Mesendoderm (in vitro differentiated cells): Measurements from ENCODE around the gene CFAP68.

Experiments
- DNase-seq: peaks from one replicate; pipeline ENCODE4 v3.0.0; 2013
- H2AK5ac ChIP-seq: 2 replicates; pipeline ENCODE4 v1.6.1; 2013; ENCODE audit warnings: low read length, inconsistent platforms
- H2BK120ac ChIP-seq: 2 replicates; pipeline ENCODE4 v1.6.1; 2013; ENCODE audit warnings: low read depth, mild to moderate bottlenecking, low read length, moderate library complexity, mixed read lengths
- H2BK15ac ChIP-seq: replicated peaks from 2 replicates; pipeline ENCODE4 v1.6.1; 2013; ENCODE audit warnings: low read depth, mild to moderate bottlenecking, moderate library complexity
- H2BK5ac ChIP-seq: 2 replicates; pipeline ENCODE4 v1.6.1; 2013; ENCODE audit warnings: low read length, inconsistent platforms
- H3K18ac ChIP-seq: 2 replicates; pipeline ENCODE4 v1.6.1; 2013; ENCODE audit warnings: mild to moderate bottlenecking, low read length, mixed read lengths
- H3K23ac ChIP-seq: one replicate; pipeline ENCODE4 v1.6.1; 2013; ENCODE audit warnings: low read length
- H3K27ac ChIP-seq: 2 replicates; pipeline ENCODE4 v1.5.1; 2013; ENCODE audit warnings: low read depth, mild to moderate bottlenecking, inconsistent platforms, low read length, moderate library complexity
- H3K27me3 ChIP-seq: 2 replicates; pipeline ENCODE4 v1.6.1; 2013; ENCODE audit warnings: low read length, control low read depth, mild to moderate bottlenecking, inconsistent platforms; ENCODE audit not compliant: insufficient read depth, poor library complexity
- H3K36me3 ChIP-seq: 2 replicates; pipeline ENCODE4 v1.6.1; 2013; ENCODE audit warnings: low read length, inconsistent platforms; ENCODE audit not compliant: control insufficient read depth, insufficient read depth
- H3K4ac ChIP-seq: one replicate; pipeline ENCODE4 v1.6.1; 2013; ENCODE audit warnings: low read depth, mild to moderate bottlenecking, low read length, moderate library complexity
- H3K4me1 ChIP-seq: 2 replicates; pipeline ENCODE4 v1.6.1; 2013; ENCODE audit warnings: low read depth, low read length, inconsistent platforms; ENCODE audit not compliant: control insufficient read depth
- H3K4me2 ChIP-seq: 2 replicates; pipeline ENCODE4 v1.6.1; 2013; ENCODE audit warnings: low read length
- H3K4me3 ChIP-seq: 2 replicates; pipeline ENCODE4 v1.5.1; 2013; ENCODE audit warnings: mild to moderate bottlenecking, low read length
- H3K56ac ChIP-seq: one replicate; pipeline ENCODE4 v1.6.1; 2013; ENCODE audit warnings: low read length
- H3K79me1 ChIP-seq: 2 replicates; pipeline ENCODE4 v1.6.1; 2013; ENCODE audit warnings: low read length, inconsistent platforms
- H3K79me2 ChIP-seq: 2 replicates; pipeline ENCODE4 v1.6.1; 2013; ENCODE audit warnings: mild to moderate bottlenecking, low read length; ENCODE audit not compliant: control insufficient read depth, insufficient read depth
- H3K9ac ChIP-seq: 2 replicates; pipeline ENCODE4 v1.6.1; 2013; ENCODE audit warnings: low read length, inconsistent platforms
- H4K5ac ChIP-seq: one replicate; pipeline ENCODE4 v1.6.1; 2013; ENCODE audit warnings: low read length
- H4K8ac ChIP-seq: one replicate; pipeline ENCODE4 v1.6.1; 2013; ENCODE audit warnings: low read depth, mild to moderate bottlenecking, control low read depth, low read length, moderate library complexity
- WGBS: extraction: QIAGEN DNeasy Blood & Tissue Kit; methylation state at CpG from one replicate; pipeline ENCODE4 v1.1.7; 2013; ENCODE audit warnings: low lambda C conversion rate, missing lambda C conversion rate; ENCODE audit not compliant: insufficient coverage; ENCODE audit errors: extremely low coverage; 5-methylcytosine and 5-hydroxymethylcytosine counted together

The CFAP68 gene

GRCh38 chr11:111910676-111911562, 31.6 kb downstream of the CFAP68 start:
- no peak overlapping the region for H3K56ac ChIP-seq
- DNase-seq, result no peak
- H3K27ac ChIP-seq, result no peak overlapping the region
- H3K36me3 ChIP-seq, result no peaks in the 10 kb centered on the region
- no peak overlapping the region for H2BK120ac ChIP-seq
- no peaks in the 10 kb centered on the region for H3K27me3 ChIP-seq
- no peak overlapping the region for H3K4me3 ChIP-seq
- no peak overlapping the region for H4K5ac ChIP-seq
- no peak overlapping the region for H3K18ac ChIP-seq
- H3K9ac ChIP-seq, result no peak overlapping the region
- no peak overlapping the region for H2AK5ac ChIP-seq
- peak overlapping the region; percentile 28 for H4K8ac ChIP-seq
- no peaks in the 10 kb centered on the region for H3K79me2 ChIP-seq
- H3K4me1 ChIP-seq, result peaks cover 24% of the 10 kb centered on the region
- WGBS, result no CpG with 5 or more reads among the region's 9 CpGs
- H3K4ac ChIP-seq, result no peak overlapping the region
- no peak overlapping the region for H3K23ac ChIP-seq
- H3K4me2 ChIP-seq, result no peak overlapping the region
- H2BK15ac ChIP-seq, result no peak overlapping the region
- no peaks in the 10 kb centered on the region for H3K79me1 ChIP-seq
- H2BK5ac ChIP-seq, result no peak overlapping the region

GRCh38 chr11:111911563-111912401, 32.4 kb downstream of the CFAP68 start, which contains the start of gene CRYAB:
Gene CRYAB (minus strand): TSS chr11:111911770. CDS start chr11:111911724, 46 bp downstream.
- peak within 1 kb of the TSS; percentile 28 for H4K8ac ChIP-seq
- H4K5ac ChIP-seq, result peak within 1 kb of the TSS; percentile 71
- H3K4ac ChIP-seq, result no peak within 1 kb of the TSS
- no peak within 1 kb of the TSS for H3K9ac ChIP-seq
- no peaks in the 10 kb centered on the region for H3K79me2 ChIP-seq
- no peaks in the 10 kb centered on the region for H3K27me3 ChIP-seq
- no peak within 1 kb of the TSS for H3K27ac ChIP-seq
- H2AK5ac ChIP-seq, result no peak within 1 kb of the TSS
- H3K79me1 ChIP-seq, result no peaks in the 10 kb centered on the region
- H3K4me1 ChIP-seq, result peaks cover 24% of the 10 kb centered on the region
- H3K18ac ChIP-seq, result peak within 1 kb of the TSS; percentile 7
- H3K4me2 ChIP-seq, result no peak within 1 kb of the TSS
- no peak within 1 kb of the TSS for H2BK120ac ChIP-seq
- H2BK5ac ChIP-seq, result no peak within 1 kb of the TSS
- no peaks in the 10 kb centered on the region for H3K36me3 ChIP-seq
- peak; percentile 62 for DNase-seq
- no peak within 1 kb of the TSS for H3K4me3 ChIP-seq
- no peak within 1 kb of the TSS for H3K23ac ChIP-seq
- no CpG with 5 or more reads among the region's 17 CpGs for WGBS
- H3K56ac ChIP-seq, result peak within 1 kb of the TSS; percentile 60
- H2BK15ac ChIP-seq, result no peak within 1 kb of the TSS

GRCh38 chr11:111912535-111912934, 33.2 kb downstream of the CFAP68 start, which contains the start of gene HSPB2:
Gene HSPB2 (plus strand): TSS chr11:111912734. CDS start chr11:111912830, 96 bp downstream.
- Histone ChIP-seq H4K5ac (peak within 1 kb of the TSS; percentile 71), H3K4me2 (no peak within 1 kb of the TSS), H3K4me3 (no peak within 1 kb of the TSS), H3K27ac (no peak within 1 kb of the TSS), H2BK120ac (no peak within 1 kb of the TSS), H3K79me1 (no peaks in the 10 kb centered on the region), H2BK5ac (no peak within 1 kb of the TSS), H3K23ac (no peak within 1 kb of the TSS), H3K27me3 (no peaks in the 10 kb centered on the region), H3K9ac (no peak within 1 kb of the TSS), H4K8ac (peak within 1 kb of the TSS; percentile 28), H3K4ac (no peak within 1 kb of the TSS), H2AK5ac (no peak within 1 kb of the TSS), H3K79me2 (no peaks in the 10 kb centered on the region), H2BK15ac (no peak within 1 kb of the TSS), H3K36me3 (no peaks in the 10 kb centered on the region), H3K4me1 (peaks cover 24% of the 10 kb centered on the region), H3K56ac (peak within 1 kb of the TSS; percentile 70), H3K18ac (peak within 1 kb of the TSS; percentile 7)
- no CpG with 5 or more reads among the region's 26 CpGs for WGBS
- no peak for DNase-seq

- Histone ChIP-seq H3K79me2 (no peaks in the 10 kb centered on the region), H2BK15ac (no peak overlapping the region), H3K27ac (no peak overlapping the region), H3K4ac (no peak overlapping the region), H2AK5ac (no peak overlapping the region), H3K4me3 (no peak overlapping the region), H3K36me3 (no peaks in the 10 kb centered on the region), H3K18ac (no peak overlapping the region), H3K79me1 (no peaks in the 10 kb centered on the region), H4K5ac (no peak overlapping the region), H3K23ac (no peak overlapping the region), H3K4me2 (no peak overlapping the region), H2BK120ac (no peak overlapping the region), H3K56ac (peak overlapping the region; percentile 70), H4K8ac (no peak overlapping the region), H3K27me3 (no peaks in the 10 kb centered on the region), H3K4me1 (peaks cover 24% of the 10 kb centered on the region), H2BK5ac (no peak overlapping the region), H3K9ac (no peak overlapping the region)
- no peak for DNase-seq
- no CpG with 5 or more reads among the region's 24 CpGs for WGBS
Measured at GRCh38 chr11:111913031-111913861, 33.9 kb downstream of the CFAP68 start.

GRCh38 chr11:111913997-111914396, 34.7 kb downstream of the CFAP68 start:
- H2BK5ac ChIP-seq, result no peak overlapping the region
- no peak overlapping the region for H2BK15ac ChIP-seq
- no peaks in the 10 kb centered on the region for H3K27me3 ChIP-seq
- no peak overlapping the region for H2AK5ac ChIP-seq
- H3K9ac ChIP-seq, result no peak overlapping the region
- H4K8ac ChIP-seq, result no peak overlapping the region
- H3K4me2 ChIP-seq, result no peak overlapping the region
- H3K27ac ChIP-seq, result no peak overlapping the region
- no peak overlapping the region for H2BK120ac ChIP-seq
- no peaks in the 10 kb centered on the region for H3K79me1 ChIP-seq
- H3K56ac ChIP-seq, result no peak overlapping the region
- no peak overlapping the region for H3K4me3 ChIP-seq
- H3K18ac ChIP-seq, result no peak overlapping the region
- H3K4me1 ChIP-seq, result peaks cover 21% of the 10 kb centered on the region
- DNase-seq, result no peak
- no peaks in the 10 kb centered on the region for H3K36me3 ChIP-seq
- H3K23ac ChIP-seq, result no peak overlapping the region
- H4K5ac ChIP-seq, result no peak overlapping the region
- H3K79me2 ChIP-seq, result no peaks in the 10 kb centered on the region
- H3K4ac ChIP-seq, result no peak overlapping the region
- WGBS, result no CpG with 5 or more reads among the region's 4 CpGs
